Measurements from ENCODE around the gene RHOB. TPM values are rescaled to one million over a fixed set of nuclear protein-coding genes. Genes with fewer than 3 reads are reported as not detected.

Gene RHOB
- total and polyA plus RNA-seq, 2 of the 13 experiments (the other 11 are each of a cell fraction or from before 2014, with no cell fraction given): 192 to 268 TPM

DNA sequence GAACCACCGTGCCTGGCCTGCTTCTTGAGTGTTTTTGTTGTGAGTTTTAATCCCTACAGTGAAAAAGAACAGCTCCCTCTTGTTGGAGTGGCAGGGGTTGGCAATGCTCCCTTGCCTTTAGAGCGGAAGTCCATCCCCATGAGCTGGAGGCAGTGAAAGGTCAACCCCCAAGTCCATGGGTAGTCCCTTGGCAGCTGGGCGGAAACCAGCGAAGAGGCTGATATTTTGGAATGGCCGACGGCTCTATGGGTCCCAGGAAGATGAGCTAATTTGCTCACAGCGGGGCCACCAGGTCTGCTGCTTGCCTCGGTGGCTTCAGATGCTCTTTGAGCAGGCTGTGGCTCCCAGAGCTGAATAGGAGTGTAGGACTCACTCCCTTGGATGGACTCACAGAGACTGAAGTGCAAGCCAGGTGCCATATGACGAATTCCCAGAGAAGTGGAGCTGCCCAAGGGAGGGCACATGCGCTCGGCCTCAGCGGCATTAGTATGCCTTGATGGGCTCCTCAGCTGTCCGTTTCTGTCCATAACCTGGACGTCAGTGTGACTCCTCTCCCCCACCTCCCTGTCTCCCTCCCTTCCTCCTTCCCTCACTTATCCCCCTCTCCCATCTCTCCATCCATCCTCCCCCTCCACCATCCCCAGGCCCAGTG, 25.4 kb upstream of the RHOB start (continued):
- TF ChIP-seq, protein P1, sequence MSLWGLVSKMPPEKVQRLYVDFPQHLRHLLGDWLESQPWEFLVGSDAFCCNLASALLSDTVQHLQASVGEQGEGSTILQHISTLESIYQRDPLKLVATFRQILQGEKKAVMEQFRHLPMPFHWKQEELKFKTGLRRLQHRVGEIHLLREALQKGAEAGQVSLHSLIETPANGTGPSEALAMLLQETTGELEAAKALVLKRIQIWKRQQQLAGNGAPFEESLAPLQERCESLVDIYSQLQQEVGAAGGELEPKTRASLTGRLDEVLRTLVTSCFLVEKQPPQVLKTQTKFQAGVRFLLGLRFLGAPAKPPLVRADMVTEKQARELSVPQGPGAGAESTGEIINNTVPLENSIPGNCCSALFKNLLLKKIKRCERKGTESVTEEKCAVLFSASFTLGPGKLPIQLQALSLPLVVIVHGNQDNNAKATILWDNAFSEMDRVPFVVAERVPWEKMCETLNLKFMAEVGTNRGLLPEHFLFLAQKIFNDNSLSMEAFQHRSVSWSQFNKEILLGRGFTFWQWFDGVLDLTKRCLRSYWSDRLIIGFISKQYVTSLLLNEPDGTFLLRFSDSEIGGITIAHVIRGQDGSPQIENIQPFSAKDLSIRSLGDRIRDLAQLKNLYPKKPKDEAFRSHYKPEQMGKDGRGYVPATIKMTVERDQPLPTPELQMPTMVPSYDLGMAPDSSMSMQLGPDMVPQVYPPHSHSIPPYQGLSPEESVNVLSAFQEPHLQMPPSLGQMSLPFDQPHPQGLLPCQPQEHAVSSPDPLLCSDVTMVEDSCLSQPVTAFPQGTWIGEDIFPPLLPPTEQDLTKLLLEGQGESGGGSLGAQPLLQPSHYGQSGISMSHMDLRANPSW (CRISPR knock-in tag; IDR thresholded peaks at IDR 0.05; ENCODE audit: borderline replicate concordance): no peak
- TF ChIP-seq ATAD3A (CRISPR knock-in tag; IDR thresholded peaks at IDR 0.05): no peak
- TF ChIP-seq, protein P2, sequence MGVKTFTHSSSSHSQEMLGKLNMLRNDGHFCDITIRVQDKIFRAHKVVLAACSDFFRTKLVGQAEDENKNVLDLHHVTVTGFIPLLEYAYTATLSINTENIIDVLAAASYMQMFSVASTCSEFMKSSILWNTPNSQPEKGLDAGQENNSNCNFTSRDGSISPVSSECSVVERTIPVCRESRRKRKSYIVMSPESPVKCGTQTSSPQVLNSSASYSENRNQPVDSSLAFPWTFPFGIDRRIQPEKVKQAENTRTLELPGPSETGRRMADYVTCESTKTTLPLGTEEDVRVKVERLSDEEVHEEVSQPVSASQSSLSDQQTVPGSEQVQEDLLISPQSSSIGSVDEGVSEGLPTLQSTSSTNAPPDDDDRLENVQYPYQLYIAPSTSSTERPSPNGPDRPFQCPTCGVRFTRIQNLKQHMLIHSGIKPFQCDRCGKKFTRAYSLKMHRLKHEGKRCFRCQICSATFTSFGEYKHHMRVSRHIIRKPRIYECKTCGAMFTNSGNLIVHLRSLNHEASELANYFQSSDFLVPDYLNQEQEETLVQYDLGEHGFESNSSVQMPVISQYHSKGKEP (CRISPR knock-in tag; IDR thresholded peaks at IDR 0.05): no peak
- TF ChIP-seq WIZ (CRISPR knock-in tag; IDR thresholded peaks at IDR 0.05): no peak
- TF ChIP-seq, protein P3, sequence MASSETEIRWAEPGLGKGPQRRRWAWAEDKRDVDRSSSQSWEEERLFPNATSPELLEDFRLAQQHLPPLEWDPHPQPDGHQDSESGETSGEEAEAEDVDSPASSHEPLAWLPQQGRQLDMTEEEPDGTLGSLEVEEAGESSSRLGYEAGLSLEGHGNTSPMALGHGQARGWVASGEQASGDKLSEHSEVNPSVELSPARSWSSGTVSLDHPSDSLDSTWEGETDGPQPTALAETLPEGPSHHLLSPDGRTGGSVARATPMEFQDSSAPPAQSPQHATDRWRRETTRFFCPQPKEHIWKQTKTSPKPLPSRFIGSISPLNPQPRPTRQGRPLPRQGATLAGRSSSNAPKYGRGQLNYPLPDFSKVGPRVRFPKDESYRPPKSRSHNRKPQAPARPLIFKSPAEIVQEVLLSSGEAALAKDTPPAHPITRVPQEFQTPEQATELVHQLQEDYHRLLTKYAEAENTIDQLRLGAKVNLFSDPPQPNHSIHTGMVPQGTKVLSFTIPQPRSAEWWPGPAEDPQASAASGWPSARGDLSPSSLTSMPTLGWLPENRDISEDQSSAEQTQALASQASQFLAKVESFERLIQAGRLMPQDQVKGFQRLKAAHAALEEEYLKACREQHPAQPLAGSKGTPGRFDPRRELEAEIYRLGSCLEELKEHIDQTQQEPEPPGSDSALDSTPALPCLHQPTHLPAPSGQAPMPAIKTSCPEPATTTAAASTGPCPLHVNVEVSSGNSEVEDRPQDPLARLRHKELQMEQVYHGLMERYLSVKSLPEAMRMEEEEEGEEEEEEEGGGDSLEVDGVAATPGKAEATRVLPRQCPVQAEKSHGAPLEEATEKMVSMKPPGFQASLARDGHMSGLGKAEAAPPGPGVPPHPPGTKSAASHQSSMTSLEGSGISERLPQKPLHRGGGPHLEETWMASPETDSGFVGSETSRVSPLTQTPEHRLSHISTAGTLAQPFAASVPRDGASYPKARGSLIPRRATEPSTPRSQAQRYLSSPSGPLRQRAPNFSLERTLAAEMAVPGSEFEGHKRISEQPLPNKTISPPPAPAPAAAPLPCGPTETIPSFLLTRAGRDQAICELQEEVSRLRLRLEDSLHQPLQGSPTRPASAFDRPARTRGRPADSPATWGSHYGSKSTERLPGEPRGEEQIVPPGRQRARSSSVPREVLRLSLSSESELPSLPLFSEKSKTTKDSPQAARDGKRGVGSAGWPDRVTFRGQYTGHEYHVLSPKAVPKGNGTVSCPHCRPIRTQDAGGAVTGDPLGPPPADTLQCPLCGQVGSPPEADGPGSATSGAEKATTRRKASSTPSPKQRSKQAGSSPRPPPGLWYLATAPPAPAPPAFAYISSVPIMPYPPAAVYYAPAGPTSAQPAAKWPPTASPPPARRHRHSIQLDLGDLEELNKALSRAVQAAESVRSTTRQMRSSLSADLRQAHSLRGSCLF (CRISPR knock-in tag; IDR thresholded peaks at IDR 0.05; ENCODE audit: borderline replicate concordance): no peak
- 0 out of 2 replicates have a peak, but pooled peaks have one; percentile 9 for TF ChIP-seq ZNF605 (CRISPR knock-in tag; IDR thresholded peaks at IDR 0.05)
- TF ChIP-seq, protein P4, sequence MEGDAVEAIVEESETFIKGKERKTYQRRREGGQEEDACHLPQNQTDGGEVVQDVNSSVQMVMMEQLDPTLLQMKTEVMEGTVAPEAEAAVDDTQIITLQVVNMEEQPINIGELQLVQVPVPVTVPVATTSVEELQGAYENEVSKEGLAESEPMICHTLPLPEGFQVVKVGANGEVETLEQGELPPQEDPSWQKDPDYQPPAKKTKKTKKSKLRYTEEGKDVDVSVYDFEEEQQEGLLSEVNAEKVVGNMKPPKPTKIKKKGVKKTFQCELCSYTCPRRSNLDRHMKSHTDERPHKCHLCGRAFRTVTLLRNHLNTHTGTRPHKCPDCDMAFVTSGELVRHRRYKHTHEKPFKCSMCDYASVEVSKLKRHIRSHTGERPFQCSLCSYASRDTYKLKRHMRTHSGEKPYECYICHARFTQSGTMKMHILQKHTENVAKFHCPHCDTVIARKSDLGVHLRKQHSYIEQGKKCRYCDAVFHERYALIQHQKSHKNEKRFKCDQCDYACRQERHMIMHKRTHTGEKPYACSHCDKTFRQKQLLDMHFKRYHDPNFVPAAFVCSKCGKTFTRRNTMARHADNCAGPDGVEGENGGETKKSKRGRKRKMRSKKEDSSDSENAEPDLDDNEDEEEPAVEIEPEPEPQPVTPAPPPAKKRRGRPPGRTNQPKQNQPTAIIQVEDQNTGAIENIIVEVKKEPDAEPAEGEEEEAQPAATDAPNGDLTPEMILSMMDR (CRISPR knock-in tag; IDR thresholded peaks at IDR 0.05): 0 out of 2 replicates have a peak, but pooled peaks have one; percentile 5
- TF ChIP-seq NFKBIZ (CRISPR knock-in tag; IDR thresholded peaks at IDR 0.05): no peak
- no peak for TF ChIP-seq ZNF749 (CRISPR knock-in tag; IDR thresholded peaks at IDR 0.05; ENCODE audit: borderline replicate concordance)
- TF ChIP-seq, protein P5, sequence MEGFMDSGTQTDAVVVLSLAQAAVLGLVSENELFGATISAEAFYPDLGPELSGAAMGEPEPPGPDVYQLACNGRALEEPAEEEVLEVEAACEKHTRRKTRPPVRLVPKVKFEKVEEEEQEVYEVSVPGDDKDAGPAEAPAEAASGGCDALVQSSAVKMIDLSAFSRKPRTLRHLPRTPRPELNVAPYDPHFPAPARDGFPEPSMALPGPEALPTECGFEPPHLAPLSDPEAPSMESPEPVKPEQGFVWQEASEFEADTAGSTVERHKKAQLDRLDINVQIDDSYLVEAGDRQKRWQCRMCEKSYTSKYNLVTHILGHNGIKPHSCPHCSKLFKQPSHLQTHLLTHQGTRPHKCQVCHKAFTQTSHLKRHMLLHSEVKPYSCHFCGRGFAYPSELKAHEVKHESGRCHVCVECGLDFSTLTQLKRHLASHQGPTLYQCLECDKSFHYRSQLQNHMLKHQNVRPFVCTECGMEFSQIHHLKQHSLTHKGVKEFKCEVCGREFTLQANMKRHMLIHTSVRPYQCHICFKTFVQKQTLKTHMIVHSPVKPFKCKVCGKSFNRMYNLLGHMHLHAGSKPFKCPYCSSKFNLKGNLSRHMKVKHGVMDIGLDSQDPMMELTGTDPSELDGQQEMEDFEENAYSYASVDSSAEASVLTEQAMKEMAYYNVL (CRISPR knock-in tag; IDR thresholded peaks at IDR 0.05; ENCODE audit: borderline replicate concordance): no peak
